ENCODE measurements around the gene MKI67. TPM values are rescaled to one million over a fixed set of nuclear protein-coding genes. Genes with fewer than 3 reads are reported as not detected.
"Not testable (repeated sequence)": the region's sequence is repeated elsewhere in the genome, so short reads cannot be mapped to it uniquely, and the experiment has no call there.

Gene MKI67
- total RNA-seq, 4 donors from 2014 or later, result 5.6 to 13.0 (median 8.9) TPM

DNA sequence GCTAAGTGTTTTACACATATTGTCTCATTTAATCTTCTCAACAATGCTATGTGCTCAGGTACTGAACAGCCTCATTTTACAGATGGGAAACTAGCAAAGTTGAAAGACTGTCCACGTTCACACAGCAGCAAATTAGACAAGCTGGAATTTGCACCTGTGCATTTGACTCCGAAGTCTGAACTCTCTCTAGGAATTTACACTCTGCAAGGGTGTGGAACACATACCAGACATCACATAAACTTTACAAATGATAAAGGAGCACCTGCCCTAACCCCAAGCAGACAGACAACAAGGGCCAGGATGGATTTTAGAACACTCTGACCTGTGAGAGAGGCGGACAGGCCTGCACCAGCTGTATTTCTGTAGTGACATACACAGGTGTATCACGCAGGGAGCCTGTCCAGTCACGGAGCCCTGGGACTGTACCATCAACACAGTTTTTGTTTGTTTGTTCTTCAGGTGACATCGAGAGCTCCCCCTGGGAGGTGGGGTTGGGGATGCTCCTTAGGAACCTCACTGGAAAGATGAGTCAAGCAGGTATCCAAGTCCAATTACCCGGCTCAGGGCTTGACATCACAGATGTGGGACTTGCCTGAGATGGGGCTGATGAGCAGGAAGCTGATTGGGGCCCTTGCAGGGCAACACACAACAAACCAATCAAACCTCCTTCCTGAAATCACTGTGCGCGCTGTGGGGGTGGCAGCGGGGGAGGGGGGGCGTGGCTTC, 31.0 kb downstream of the MKI67 start:
- no peak overlapping the region for H3K27ac ChIP-seq

DNA sequence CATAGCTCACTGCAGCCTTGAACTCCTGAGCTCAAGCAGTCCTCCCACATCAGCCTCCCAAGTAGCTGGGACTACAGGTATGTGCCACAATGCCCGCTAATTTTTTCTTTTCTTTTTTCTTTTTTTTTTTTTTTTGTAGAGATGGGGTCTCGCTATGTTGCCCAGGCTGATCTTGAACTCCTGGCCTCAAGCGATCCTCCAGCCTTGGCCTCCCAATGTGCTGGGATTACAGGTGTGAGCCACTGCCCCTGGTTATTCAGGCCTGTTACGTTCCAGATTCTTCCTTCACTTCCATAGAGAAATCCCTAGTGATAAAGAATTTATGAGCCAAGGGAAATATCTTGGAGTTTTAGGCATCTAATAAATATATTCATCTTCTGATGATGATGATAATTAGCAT, 31.6 kb downstream of the MKI67 start:
- H3K9me3 ChIP-seq; H3K27me3 ChIP-seq; H3K4me3 ChIP-seq; H3K36me3 ChIP-seq; H3K4me1 ChIP-seq; DNase-seq (ENCODE audit: low spot score in 2 of 2); H3K27ac ChIP-seq: not testable (repeated sequence)
- WGBS, result 95% methylated on average over 4 of the region's 4 CpGs

More for the DNA sequence above, 31.0 kb downstream of the MKI67 start:
- TF ChIP-seq, protein P1, sequence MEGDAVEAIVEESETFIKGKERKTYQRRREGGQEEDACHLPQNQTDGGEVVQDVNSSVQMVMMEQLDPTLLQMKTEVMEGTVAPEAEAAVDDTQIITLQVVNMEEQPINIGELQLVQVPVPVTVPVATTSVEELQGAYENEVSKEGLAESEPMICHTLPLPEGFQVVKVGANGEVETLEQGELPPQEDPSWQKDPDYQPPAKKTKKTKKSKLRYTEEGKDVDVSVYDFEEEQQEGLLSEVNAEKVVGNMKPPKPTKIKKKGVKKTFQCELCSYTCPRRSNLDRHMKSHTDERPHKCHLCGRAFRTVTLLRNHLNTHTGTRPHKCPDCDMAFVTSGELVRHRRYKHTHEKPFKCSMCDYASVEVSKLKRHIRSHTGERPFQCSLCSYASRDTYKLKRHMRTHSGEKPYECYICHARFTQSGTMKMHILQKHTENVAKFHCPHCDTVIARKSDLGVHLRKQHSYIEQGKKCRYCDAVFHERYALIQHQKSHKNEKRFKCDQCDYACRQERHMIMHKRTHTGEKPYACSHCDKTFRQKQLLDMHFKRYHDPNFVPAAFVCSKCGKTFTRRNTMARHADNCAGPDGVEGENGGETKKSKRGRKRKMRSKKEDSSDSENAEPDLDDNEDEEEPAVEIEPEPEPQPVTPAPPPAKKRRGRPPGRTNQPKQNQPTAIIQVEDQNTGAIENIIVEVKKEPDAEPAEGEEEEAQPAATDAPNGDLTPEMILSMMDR (IDR thresholded peaks at IDR 0.05), result no peak
- no peak for TF ChIP-seq POLR2AphosphoS5 (IDR thresholded peaks at IDR 0.05)
- no peak for TF ChIP-seq POLR2A (IDR thresholded peaks at IDR 0.05)
- no peak for TF ChIP-seq EP300 (IDR thresholded peaks at IDR 0.05)
- no peaks in the 10 kb centered on the region for H3K36me3 ChIP-seq
- H3K9me3 ChIP-seq, result no peaks in the 10 kb centered on the region
- H3K4me3 ChIP-seq, result no peak overlapping the region
- WGBS, result 78% methylated on average over 11 of the region's 11 CpGs
- no peaks in the 10 kb centered on the region for H3K27me3 ChIP-seq
- H3K4me1 ChIP-seq, result no peaks in the 10 kb centered on the region
- DNase-seq (ENCODE audit: low spot score in 2 of 2), result no peak

DNA sequence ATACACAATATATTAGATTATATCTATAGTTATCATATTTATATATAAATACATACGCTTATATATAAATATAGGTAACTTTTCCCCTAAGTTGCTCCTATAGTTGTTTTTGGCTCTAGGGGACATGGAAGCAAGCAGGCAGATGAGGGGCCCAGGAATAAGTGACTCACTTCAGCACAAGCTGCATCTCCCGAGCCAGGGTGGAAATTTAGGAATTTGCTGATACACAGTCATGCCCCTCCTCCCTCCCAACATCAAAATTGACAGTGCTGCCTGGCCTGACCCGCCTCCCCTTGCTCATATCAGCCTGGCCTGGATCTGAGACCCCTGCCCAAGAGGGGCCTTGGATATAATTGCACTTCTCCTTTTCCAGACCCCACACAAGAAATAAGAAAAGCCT, 33.8 kb downstream of the MKI67 start:
- H3K4me3 ChIP-seq, result no peak overlapping the region
- no peaks in the 10 kb centered on the region for H3K27me3 ChIP-seq
- no peaks in the 10 kb centered on the region for H3K36me3 ChIP-seq
- no peak overlapping the region for H3K27ac ChIP-seq
- 88% methylated on average over 3 of the region's 3 CpGs for WGBS
- DNase-seq (ENCODE audit: low spot score in 2 of 2), result no peak
- H3K4me1 ChIP-seq, result no peaks in the 10 kb centered on the region
- TF ChIP-seq, protein P1 (IDR thresholded peaks at IDR 0.05), result no peak
- no peak for TF ChIP-seq EP300 (IDR thresholded peaks at IDR 0.05)
- TF ChIP-seq POLR2AphosphoS5 (IDR thresholded peaks at IDR 0.05), result no peak
- TF ChIP-seq POLR2A (IDR thresholded peaks at IDR 0.05), result no peak
- H3K9me3 ChIP-seq, result no peaks in the 10 kb centered on the region

DNA sequence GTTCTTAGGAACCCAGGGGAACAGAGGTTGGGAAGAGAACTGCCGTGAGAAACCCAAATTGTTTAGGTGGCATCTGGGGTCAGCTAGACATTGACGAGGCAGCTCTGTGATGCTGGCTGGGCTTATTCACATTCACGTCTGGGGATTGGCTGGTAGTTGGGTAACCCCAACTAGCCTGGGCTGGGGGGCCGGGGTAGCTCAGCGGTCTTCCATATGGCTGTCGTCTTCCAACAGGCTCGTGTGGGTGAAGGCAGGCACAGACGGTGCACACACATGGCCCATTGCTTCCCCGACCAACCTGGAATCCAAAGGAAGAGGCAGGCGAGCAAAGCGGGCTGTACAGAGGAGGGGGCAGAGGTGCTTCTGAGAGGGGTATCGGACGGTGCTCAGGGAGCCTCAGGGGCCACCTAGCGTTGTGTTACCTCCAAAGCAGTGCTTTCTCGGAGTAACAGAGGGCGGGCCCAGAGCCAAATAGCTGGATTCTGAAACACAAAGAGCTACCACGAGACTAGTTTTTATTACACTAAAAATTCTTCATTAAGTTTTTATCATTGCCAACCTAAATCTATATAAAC, 34.5 kb downstream of the MKI67 start:
- Histone ChIP-seq H3K27ac (no peak overlapping the region), H3K4me1 (no peaks in the 10 kb centered on the region), H3K27me3 (no peaks in the 10 kb centered on the region), H3K9me3 (no peaks in the 10 kb centered on the region), H3K4me3 (no peak overlapping the region), H3K36me3 (no peaks in the 10 kb centered on the region)
- WGBS, result 69% methylated on average over 17 of the region's 17 CpGs
- no peak for DNase-seq (ENCODE audit: low spot score in 2 of 2)
- TF ChIP-seq POLR2AphosphoS5 (IDR thresholded peaks at IDR 0.05) (no peak), POLR2A (IDR thresholded peaks at IDR 0.05) (no peak), EP300 (IDR thresholded peaks at IDR 0.05) (no peak)
- TF ChIP-seq, protein P1 (IDR thresholded peaks at IDR 0.05), result no peak

DNA sequence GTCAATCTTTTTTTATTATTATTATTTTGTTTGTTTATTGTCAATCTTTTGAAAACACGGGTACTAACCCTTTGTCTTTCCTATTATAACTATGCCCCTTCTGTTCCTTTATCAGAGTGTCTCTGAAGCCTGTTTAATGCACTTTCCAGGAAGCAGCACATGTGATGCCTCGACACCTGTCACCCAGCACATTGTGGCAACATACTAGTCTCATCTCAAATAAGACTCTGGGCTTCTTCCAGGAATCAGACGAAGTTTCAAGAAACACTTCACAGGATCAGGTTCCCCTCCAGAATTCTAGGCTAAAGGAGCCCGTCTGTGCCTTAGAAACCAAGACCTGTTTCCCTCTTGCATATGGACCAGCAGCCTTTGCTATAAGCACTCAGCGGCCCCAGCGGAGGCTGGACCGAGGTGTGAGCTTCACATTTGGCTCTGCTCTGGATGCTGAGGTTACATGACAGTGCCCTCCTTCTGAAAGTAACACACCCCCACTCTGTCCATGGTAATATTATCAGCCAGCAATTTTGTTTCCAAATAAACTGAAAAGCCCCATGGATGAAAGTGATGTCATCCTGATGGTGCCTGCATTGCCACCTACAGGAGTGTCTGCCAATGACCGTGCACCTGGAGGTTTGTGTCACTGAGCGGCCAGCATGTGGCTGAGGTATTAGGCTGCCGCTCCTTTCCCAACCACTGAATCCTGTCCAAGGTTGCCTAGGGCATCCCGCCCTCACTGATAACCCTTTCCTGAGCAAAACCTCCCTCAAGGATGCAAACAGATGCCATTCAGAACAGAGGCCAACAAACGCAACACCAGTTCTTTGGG, 38.1 kb downstream of the MKI67 start:
- DNase-seq (ENCODE audit: low spot score in 2 of 2), result peak in 1 of 2 donors; percentile 76
- H3K36me3 ChIP-seq, result peaks cover 9% of the 10 kb centered on the region
- no peaks in the 10 kb centered on the region for H3K4me1 ChIP-seq
- H3K4me3 ChIP-seq, result no peak overlapping the region
- no peaks in the 10 kb centered on the region for H3K9me3 ChIP-seq
- H3K27ac ChIP-seq, result no peak overlapping the region
- H3K27me3 ChIP-seq, result no peaks in the 10 kb centered on the region
- TF ChIP-seq EP300 (IDR thresholded peaks at IDR 0.05) (no peak), POLR2A (IDR thresholded peaks at IDR 0.05) (no peak)
- 66% methylated on average over 12 of the region's 12 CpGs for WGBS
